Adipocyte (in vitro differentiated cells): ENCODE results near the gene PRKAG1.

Experiments used
- DNase-seq: peaks from one replicate; pipeline ENCODE4 v3.0.0-alpha.2; 2015; ENCODE audit warnings: low read depth
- H3K27me3 ChIP-seq: replicated peaks from 2 replicates; pipeline ENCODE4 v1.7.0; 2013; ENCODE audit warnings: mild to moderate bottlenecking, low read length, moderate library complexity; ENCODE audit not compliant: control insufficient read depth, insufficient read depth
- H3K36me3 ChIP-seq: 2 replicates; pipeline ENCODE4 v1.7.0; 2013; ENCODE audit warnings: low read length, mild to moderate bottlenecking, moderate library complexity; ENCODE audit not compliant: control insufficient read depth, insufficient read depth, severe bottlenecking
- H3K4me1 ChIP-seq: 2 replicates; pipeline ENCODE4 v1.7.0; 2013; ENCODE audit warnings: mild to moderate bottlenecking, low read length, moderate library complexity; ENCODE audit not compliant: control insufficient read depth, insufficient read depth
- H3K4me3 ChIP-seq: 2 replicates; pipeline ENCODE4 v1.7.0; 2013; ENCODE audit warnings: mild to moderate bottlenecking, low read length, moderate library complexity
- H3K9ac ChIP-seq: 2 replicates; pipeline ENCODE4 v1.7.0; 2013; ENCODE audit warnings: mild to moderate bottlenecking, low read length, moderate library complexity
- H3K9me3 ChIP-seq: 2 replicates; pipeline ENCODE4 v1.7.0; 2013; ENCODE audit warnings: mild to moderate bottlenecking, low read length, moderate library complexity; ENCODE audit not compliant: control insufficient read depth

PRKAG1 gene

DNA sequence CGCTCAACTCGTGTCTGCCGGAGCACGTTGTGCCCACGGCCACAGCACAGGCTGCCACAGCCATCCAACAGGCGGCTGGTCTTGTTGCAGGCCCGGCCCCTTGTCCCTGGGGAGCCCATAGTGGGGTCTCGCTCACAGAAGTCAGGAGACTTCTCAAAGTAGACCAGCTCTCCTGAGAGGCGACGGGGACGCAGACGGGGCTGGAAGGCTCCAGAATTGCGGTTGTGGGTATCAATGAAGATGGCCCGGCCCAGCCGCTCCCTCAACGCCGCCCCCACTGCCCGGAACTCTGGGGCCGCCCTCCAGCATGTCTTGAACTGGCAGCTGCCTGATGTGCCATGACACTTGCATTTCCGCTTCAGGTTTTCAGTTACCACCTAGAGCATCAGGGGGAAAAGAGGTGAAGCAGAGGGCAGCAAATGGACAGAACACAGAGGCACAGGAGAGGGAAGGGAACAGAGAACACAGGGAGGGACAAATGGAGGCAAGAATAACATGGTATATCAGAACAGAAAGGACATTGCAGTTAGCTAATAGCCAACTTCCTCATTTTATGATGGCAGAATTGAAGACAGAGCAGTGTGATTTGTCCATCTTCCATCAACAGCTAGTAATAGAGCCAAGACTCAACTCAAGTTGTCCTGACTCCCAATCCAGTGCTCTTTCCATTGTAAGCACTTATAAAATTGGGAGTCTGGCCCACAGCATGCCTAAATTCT, 52.2 kb downstream of the PRKAG1 start:
- Histone ChIP-seq H3K4me3 (no peak overlapping the region), H3K27me3 (peaks cover 45% of the 10 kb centered on the region), H3K36me3 (no peaks in the 10 kb centered on the region), H3K9me3 (no peaks in the 10 kb centered on the region), H3K9ac (no peak overlapping the region), H3K4me1 (no peaks in the 10 kb centered on the region)
- no peak for DNase-seq

DNA sequence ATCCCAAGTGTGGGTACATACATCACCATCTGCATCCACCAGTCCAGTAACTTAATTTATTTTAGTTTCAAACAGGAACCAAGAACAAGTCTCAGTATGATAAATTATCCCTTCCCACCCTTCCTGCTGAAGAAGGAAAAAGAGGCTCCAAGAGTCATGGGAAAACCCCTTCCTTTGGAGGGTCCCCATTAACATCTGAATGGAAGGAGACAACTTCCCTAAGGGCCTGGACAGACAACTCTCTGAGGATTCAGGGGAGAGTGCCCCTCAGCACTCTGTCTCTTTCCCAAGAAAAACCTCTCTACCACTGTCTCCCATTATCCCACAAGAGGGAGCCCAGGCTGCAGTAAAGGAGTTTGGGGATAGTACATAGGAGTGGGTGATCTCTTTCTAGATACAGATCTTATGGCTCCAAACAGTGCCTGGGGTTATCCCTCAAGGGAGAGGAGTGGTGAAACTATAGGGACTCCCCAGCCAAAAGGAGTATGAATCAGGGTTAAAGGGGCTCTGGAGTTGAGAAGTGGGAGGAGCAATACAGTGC, 53.2 kb downstream of the PRKAG1 start:
- H3K27me3 ChIP-seq: peaks cover 35% of the 10 kb centered on the region
- no peaks in the 10 kb centered on the region for H3K4me1 ChIP-seq
- H3K9ac ChIP-seq: no peak overlapping the region
- no peaks in the 10 kb centered on the region for H3K36me3 ChIP-seq
- H3K9me3 ChIP-seq: no peaks in the 10 kb centered on the region
- H3K4me3 ChIP-seq: no peak overlapping the region
- DNase-seq: peak; percentile 50

DNA sequence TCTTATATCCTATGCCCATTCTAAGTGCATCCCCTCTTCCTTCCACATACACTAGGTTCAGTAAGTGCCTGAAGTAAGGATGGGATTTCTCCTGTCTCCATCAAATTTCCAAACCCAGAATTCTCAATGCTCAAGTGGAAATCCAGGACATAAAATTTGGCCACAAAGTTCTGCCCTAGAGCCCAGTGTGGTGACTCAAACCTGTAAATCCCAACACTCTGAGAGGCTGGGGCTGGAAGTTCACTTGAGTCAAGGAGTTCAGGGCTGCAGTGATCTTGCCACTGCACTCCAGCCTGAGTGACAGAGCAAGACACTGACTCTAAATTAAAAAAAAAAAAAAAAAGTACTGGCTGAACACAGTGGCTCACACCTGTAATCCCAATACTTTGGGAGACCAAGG, 56.8 kb downstream of the PRKAG1 start:
- Histone ChIP-seq H3K4me3 (no peak overlapping the region), H3K36me3 (no peaks in the 10 kb centered on the region), H3K4me1 (peaks cover 6% of the 10 kb centered on the region), H3K9me3 (no peaks in the 10 kb centered on the region), H3K9ac (no peak overlapping the region), H3K27me3 (peaks cover 11% of the 10 kb centered on the region)
- no peak for DNase-seq

DNA sequence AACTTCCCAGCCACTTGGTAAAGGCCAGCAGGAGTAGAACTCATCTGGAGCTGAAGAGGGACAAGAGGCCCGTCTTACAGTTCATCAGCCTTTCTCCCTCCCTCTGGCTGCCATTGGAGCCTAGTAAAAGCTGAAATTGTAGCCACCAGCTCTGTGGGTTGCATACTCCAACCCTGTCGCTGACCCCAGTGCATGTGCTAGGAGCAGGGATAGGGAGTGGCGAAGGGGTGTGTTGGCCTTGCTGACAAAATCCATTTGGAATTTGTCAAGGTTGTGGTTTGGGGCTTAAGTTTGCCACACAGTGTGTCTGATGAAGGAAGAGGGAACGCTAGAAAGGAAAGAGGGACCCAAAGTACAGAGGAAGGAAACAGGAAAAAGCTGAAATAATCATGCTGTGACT, 57.2 kb downstream of the PRKAG1 start:
- H3K4me3 ChIP-seq: no peak overlapping the region
- no peak overlapping the region for H3K9ac ChIP-seq
- peaks cover 6% of the 10 kb centered on the region for H3K4me1 ChIP-seq
- no peaks in the 10 kb centered on the region for H3K36me3 ChIP-seq
- H3K9me3 ChIP-seq: no peaks in the 10 kb centered on the region
- no peak for DNase-seq
- H3K27me3 ChIP-seq: peaks cover 11% of the 10 kb centered on the region

DNA sequence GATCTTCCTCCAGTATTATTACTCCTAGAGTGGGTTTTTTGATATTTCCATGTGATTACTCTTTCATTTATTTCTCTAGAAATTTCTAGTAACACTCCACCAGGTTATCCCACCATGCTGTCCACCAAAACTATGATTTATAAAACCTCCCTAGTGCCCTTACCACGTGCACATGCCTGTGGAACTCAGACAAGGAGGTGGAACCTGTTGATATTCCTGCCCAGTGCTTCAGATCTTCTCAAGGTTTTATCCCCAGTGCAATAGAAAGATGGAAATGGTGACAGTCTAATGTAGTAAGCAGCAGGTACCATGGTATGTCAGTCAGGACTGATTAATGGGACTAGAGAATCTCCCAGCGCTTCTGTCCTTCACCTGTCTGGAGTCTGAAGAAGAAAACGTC, 57.7 kb downstream of the PRKAG1 start:
- peaks cover 11% of the 10 kb centered on the region for H3K27me3 ChIP-seq
- peaks cover 9% of the 10 kb centered on the region for H3K4me1 ChIP-seq
- H3K9ac ChIP-seq: no peak overlapping the region
- H3K36me3 ChIP-seq: no peaks in the 10 kb centered on the region
- no peak overlapping the region for H3K4me3 ChIP-seq
- DNase-seq: no peak
- H3K9me3 ChIP-seq: no peaks in the 10 kb centered on the region

DNA sequence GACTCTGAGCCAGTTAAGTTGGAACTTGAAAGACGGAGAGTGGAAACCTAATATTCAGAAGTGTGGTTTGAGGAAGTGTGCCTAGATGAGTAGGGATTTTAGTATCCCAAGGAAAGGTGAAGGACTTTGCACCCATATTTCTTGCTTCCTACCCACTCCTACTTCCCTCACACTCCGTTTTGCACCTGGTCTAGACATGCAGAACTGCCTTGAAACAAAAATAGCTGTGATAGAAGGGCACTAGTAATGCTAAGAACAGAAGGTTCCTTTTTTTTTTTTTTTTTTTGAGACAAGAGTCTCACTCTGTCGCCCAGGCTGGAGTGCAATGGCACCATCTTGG, 60.6 kb downstream of the PRKAG1 start:
- Histone ChIP-seq H3K9ac (peak overlapping the region; percentile 98), H3K4me3 (peak overlapping the region; percentile 98), H3K4me1 (peaks cover 22% of the 10 kb centered on the region), H3K36me3 (peaks cover 21% of the 10 kb centered on the region), H3K27me3 (no peaks in the 10 kb centered on the region), H3K9me3 (no peaks in the 10 kb centered on the region)
- no peak for DNase-seq

DNA sequence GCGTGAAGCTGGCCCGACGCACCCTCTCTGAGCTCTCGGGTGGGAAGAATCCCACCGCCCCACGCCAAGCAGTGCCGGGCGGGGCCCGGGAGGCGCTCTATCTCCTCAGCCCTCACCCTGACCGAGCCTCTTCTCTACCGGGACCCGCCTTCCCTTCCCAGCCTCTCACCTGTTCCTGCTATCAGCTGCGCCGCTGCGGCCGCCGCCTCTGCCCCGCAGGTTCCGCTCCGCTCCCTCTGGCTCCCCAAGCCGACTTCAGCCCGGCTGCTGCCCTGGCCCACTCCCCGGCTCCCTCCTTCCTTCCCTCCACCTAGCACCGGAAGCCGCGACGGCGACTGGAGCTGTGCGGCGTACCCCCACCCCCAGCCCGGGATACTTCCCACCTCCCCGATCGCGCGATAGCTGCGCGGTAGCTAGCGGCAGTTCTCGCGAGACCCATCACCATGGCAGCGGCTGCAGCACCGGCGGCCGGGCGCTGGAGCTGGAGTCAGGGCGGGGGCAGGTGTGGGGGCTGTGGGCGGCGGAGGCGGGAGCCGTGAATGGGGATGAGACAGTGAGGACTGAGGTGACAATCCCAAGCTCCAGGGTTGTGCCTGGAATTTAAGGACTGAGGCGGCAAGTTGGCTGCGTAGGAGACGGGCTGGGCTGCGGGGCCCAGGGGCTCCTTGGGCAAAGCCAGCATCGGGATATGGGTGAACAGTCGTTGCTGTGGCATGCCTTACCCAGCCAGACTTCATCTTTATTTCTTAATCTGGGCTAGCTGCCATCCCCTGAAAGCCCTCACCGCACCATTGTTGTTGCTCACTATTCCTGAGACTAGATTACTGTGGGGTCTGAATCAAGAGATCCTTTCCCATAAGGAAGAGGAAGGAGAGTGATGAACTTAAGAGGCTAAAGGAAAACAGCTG, 61.2 kb downstream of the PRKAG1 start, which contains the start of gene ARF3:
Gene ARF3 (minus strand): TSS at position 347 of the 908 bp plus-strand sequence. CDS start 16,392 bp downstream, outside the sequence.
- peak within 1 kb of the TSS; percentile 98 for H3K4me3 ChIP-seq
- peaks cover 22% of the 10 kb centered on the region for H3K4me1 ChIP-seq
- peak; percentile 98 for DNase-seq
- no peaks in the 10 kb centered on the region for H3K27me3 ChIP-seq
- H3K9me3 ChIP-seq: no peaks in the 10 kb centered on the region
- H3K36me3 ChIP-seq: peaks cover 28% of the 10 kb centered on the region
- H3K9ac ChIP-seq: peak within 1 kb of the TSS; percentile 98

DNA sequence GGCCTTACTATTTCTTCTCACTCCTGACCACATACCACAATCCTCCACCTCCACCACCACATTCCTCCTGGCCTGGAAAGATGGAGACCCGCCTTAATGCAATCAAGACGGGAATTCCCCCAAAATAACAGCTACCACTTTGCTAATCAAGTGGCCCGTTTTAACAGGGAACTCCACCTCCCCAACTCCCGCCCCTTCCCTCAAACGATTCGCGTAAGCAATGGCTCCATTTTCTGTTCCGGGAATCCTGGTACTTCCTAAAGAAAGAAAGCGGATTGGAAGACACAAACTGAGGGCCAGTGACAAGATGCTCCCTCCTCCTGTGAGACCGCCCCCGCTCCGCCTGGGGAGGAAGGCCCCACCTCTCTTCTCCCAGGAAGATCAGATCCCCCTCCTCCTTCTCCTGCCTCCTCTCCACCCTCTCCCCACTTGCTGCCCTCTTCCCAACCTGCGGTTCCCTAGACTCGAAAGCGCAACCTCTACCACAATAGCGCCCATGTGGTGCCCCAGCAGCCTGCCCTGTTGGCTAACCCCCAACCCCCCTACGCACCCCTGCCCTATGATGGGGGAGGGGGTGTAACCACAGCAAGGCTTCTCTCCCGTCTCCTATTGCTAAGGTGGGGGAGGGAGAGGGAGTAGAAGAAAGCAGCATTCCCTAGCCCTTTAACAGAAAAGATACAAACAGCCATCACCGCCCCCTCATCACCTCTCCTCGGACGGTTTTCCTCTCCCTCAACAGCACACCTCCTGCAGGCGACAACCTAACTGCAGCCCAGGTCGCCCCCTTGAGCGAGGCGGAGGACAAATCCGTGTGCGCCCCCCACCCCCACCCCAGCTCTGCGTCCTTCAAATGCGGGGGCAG, 62.1 kb downstream of the PRKAG1 start:
- peak overlapping the region; percentile 98 for H3K4me3 ChIP-seq
- peak; percentile 98 for DNase-seq

DNA sequence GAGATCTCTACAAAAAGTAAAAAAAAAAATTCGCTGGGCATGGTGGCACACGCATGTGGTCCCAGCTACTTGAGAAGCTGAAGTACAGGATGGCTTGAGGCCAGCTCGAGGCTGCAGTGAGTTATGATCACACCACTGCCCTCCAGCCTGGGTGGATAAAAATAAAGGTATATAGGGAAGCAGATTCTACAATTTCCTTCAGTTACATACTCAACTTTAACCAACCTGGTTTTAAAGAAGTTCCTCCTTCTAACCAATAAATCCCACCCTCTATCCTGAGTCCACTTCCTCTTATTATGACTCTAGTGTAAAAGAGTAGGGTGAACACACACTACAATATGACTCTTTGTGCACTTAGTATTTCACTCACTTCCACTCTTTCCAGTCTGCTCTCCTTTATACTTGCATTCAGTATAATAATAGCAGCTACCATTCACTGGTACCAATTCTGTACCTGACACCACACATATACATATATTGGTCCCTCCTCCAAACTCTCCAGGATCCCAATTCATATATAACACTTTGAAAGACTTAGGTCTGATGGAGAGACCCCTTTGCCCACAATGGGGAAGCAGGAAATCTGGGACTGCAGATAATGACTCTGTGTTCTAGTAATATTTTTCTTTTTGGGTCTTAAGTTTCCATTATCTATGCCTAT, 63.6 kb downstream of the PRKAG1 start:
- peak overlapping the region; percentile 98 for H3K4me3 ChIP-seq
- peaks cover 33% of the 10 kb centered on the region for H3K36me3 ChIP-seq
- DNase-seq: no peak

More for the DNA sequence above, 62.1 kb downstream of the PRKAG1 start:
- Histone ChIP-seq H3K9ac (peak overlapping the region; percentile 98), H3K27me3 (no peaks in the 10 kb centered on the region), H3K9me3 (no peaks in the 10 kb centered on the region), H3K4me1 (peaks cover 22% of the 10 kb centered on the region), H3K36me3 (peaks cover 33% of the 10 kb centered on the region)

DNA sequence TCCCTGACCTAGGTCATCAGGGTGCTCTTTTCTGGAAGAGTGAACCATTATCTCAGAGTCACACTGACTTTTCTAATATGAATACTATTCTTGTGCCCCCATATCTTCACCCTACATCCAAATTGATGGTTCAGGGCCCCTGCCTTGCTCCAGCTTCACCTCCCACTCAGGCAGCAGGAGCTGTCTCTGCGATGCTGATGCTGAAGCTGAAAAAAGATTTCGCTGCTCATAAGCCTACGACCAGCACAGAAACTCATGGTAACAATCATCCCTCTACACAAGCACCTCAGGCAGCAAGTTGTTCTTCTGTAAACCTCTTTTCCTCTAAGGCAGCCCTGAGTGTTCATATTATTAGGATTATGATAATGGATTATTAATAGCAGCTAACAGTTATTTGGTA, 64.5 kb downstream of the PRKAG1 start:
- Histone ChIP-seq H3K9ac (no peak overlapping the region), H3K9me3 (no peaks in the 10 kb centered on the region), H3K36me3 (peaks cover 38% of the 10 kb centered on the region), H3K4me3 (no peak overlapping the region), H3K4me1 (peaks cover 22% of the 10 kb centered on the region), H3K27me3 (no peaks in the 10 kb centered on the region)
- DNase-seq: no peak

More for the DNA sequence above, 63.6 kb downstream of the PRKAG1 start:
- Histone ChIP-seq H3K9ac (no peak overlapping the region), H3K4me1 (peaks cover 22% of the 10 kb centered on the region), H3K27me3 (no peaks in the 10 kb centered on the region), H3K9me3 (no peaks in the 10 kb centered on the region)
